Gastrocnemius medialis (tissue), 4 donors: Measurements from ENCODE around the gene GCDH. TPM values are rescaled to one million over a fixed set of nuclear protein-coding genes. Genes with fewer than 3 reads are reported as not detected.

ENCODE experiments used
- ATAC-seq, 2 donors: fragments of 150-250 bp; one replicate each; pipeline ENCODE4 v1.9.1; 2016
- DNase-seq, 2 donors: peaks; one replicate each; pipeline ENCODE4 v3.0.0-alpha.2; 2019
- H3K27ac ChIP-seq, 4 donors: fragments of 200-600 bp; sonication (generic); 1 replicate in 1 of 4; 2 replicates in 3 of 4; pipeline ENCODE4 v1.5.1; 2016 to 2018; ENCODE audit warnings: mild to moderate bottlenecking in 2 of 4, moderate library complexity in 1 of 4
- H3K27me3 ChIP-seq, 3 donors: fragments of 200-600 bp; sonication (generic) in 2 of 3; 1 replicate in 1 of 3; 2 replicates in 2 of 3; pipeline versions ENCODE4 v1.5.1 to v1.6.0; 2016 to 2019; ENCODE audit warnings: mild to moderate bottlenecking in 1 of 3, moderate library complexity in 1 of 3
- H3K36me3 ChIP-seq, 2 donors: fragments of 200-600 bp; sonication (generic) in 1 of 2; one replicate each; pipeline ENCODE4 v1.5.1; 2017 to 2018
- H3K4me1 ChIP-seq, 2 donors: fragments of 200-600 bp; sonication (generic) in 1 of 2; one replicate each; pipeline ENCODE4 v1.5.1; 2016 to 2017; ENCODE audit warnings: mild to moderate bottlenecking in 2 of 2
- H3K4me3 ChIP-seq, 4 donors: fragments of 200-600 bp; sonication (generic) in 3 of 4; 1 replicate in 1 of 4; 2 replicates in 3 of 4; pipeline ENCODE4 v1.5.1; 2016 to 2019; ENCODE audit warnings: mild to moderate bottlenecking in 2 of 4
- H3K9me3 ChIP-seq, 3 donors: fragments of 200-600 bp; sonication (generic) in 2 of 3; 1 replicate in 1 of 3; 2 replicates in 2 of 3; pipeline ENCODE4 v1.5.1; 2016 to 2019
- POLR2A ChIP-seq, 2 donors: fragments of 450-650 bp; IDR thresholded peaks; one replicate each; pipeline ENCODE4 v1.6.1; 2017; ENCODE audit warnings: antibody characterized with exemption in 2 of 2, mild to moderate bottlenecking in 2 of 2, moderate library complexity in 2 of 2
- in situ Hi-C, 4 donors: fragments of 200-750 bp; cut with MboI; loops; one replicate each; pipeline versions ENCODE4 v1.15.0 to v1.8.0; 2017; ENCODE audit warnings: low sequenced_read_pairs in 4 of 4
- intact Hi-C: fragments of 100-400 bp; cut with DNase I; formaldehyde crosslinking; loops from one replicate; pipeline ENCODE4 v1.15.1; 2023; ENCODE audit warnings: low total_unique reads
- total RNA-seq, 4 donors: library from RNA; depleted of rRNA; stranded (reverse); fragments of >200 nt; gene quantifications; one replicate each; pipeline versions ENCODE4 v1.1.0 to v1.2.3, GENCODE V29; 2016
- TF ChIP-seq, protein P1 (sequence below), 5 experiments: fragments of 450-650 bp in 3 of 5; fragments of 200-600 bp in 2 of 5; sonication (generic) in 2 of 5; IDR thresholded peaks in 4 of 5; conservative IDR thresholded peaks in 1 of 5; 1 replicate in 4 of 5; 2 replicates in 1 of 5; pipeline ENCODE4 v1.5.1; 2016 to 2019; ENCODE audit warnings: antibody characterized with exemption in 5 of 5, mild to moderate bottlenecking in 3 of 5, moderate library complexity in 3 of 5

Gene GCDH
- total RNA-seq, 4 donors from 2014 or later, result 35.6 to 83.8 (median 54.1) TPM

DNA sequence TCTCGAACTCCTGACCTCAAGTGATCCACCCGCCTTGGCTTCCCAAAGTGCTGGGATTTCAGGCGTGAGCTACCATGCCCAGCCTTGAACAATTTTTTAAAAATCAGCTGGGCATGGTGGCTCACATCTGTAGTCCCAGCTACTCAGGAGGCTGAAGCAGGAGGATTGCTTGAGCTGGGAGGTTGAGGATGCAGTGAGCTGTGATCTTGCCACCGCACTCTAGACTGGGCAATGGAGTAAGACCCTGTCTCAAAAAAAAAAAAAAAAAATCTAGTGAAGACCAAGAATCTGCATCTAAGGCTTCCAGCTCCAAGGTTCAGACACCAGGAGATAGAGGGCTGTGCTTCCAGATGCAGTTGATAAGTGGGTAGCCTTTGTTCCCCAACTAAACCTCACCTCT, 26.8 kb upstream of the GCDH start:
- Histone ChIP-seq H3K27ac (no peak overlapping the region), H3K9me3 (no peaks in the 10 kb centered on the region), H3K4me3 (no peak overlapping the region), H3K27me3 (peaks cover 7 to 9% (median 9%) of the 10 kb centered on the region in 3 donors), H3K4me1 (peaks cover 0 to 6% of the 10 kb centered on the region in 2 donors), H3K36me3 (no peaks in the 10 kb centered on the region)
- in situ Hi-C loops (no loop called here), intact Hi-C loops (no loop called here)
- ATAC-seq, result no peak
- no peak for DNase-seq
- TF ChIP-seq, protein P1, sequence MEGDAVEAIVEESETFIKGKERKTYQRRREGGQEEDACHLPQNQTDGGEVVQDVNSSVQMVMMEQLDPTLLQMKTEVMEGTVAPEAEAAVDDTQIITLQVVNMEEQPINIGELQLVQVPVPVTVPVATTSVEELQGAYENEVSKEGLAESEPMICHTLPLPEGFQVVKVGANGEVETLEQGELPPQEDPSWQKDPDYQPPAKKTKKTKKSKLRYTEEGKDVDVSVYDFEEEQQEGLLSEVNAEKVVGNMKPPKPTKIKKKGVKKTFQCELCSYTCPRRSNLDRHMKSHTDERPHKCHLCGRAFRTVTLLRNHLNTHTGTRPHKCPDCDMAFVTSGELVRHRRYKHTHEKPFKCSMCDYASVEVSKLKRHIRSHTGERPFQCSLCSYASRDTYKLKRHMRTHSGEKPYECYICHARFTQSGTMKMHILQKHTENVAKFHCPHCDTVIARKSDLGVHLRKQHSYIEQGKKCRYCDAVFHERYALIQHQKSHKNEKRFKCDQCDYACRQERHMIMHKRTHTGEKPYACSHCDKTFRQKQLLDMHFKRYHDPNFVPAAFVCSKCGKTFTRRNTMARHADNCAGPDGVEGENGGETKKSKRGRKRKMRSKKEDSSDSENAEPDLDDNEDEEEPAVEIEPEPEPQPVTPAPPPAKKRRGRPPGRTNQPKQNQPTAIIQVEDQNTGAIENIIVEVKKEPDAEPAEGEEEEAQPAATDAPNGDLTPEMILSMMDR (IDR thresholded peaks at IDR 0.05 in 4 of 5, conservative IDR thresholded peaks at IDR 0.05 in 1 of 5), result no peak
- no peak for TF ChIP-seq POLR2A (IDR thresholded peaks at IDR 0.05)

DNA sequence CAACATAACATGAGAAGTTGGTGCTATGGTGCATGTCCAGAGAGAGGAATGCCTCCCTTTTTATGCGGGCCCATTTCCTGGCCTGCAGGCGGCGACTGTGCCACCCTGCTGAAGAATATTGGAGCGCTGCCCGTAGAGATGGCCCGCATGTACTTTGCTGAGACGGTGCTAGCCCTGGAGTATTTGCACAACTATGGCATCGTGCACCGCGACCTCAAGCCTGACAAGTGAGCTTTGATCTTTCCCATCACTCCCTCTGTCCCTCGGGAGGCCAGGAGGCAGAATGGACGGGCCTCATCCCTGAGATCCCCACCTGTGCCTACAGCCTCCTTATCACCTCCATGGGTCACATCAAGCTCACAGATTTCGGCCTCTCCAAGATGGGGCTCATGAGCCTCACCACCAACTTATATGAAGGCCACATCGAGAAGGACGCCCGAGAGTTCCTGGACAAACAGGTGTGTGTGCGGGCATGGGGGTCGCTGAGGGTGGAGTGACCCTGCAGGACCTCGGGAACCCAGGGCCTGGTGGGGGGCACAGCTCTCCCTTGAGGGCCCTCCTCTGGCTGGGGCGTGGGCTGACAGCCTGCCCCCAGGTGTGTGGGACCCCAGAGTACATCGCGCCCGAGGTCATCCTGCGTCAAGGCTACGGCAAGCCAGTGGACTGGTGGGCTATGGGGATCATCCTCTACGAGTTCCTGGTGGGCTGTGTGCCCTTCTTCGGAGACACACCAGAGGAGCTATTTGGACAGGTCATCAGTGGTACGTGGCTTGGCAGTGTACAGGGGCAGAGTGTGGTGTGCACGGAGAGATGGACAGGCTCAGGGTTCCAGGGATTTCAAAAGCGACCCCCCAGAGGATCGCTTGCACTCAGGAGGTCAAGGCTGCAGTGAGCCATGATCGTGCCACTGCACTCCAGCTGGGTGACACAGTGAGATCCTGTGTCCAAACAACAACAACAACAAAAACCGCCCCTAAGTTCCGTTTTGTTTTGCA, 25.9 kb upstream of the GCDH start:
- Histone ChIP-seq H3K27me3 (peaks cover 7 to 9% (median 9%) of the 10 kb centered on the region in 3 donors), H3K27ac (no peak overlapping the region), H3K9me3 (no peaks in the 10 kb centered on the region), H3K36me3 (no peaks in the 10 kb centered on the region), H3K4me1 (peaks cover 0 to 6% of the 10 kb centered on the region in 2 donors), H3K4me3 (no peak overlapping the region)
- DNase-seq (no peak), ATAC-seq (no peak)
- no peak for TF ChIP-seq POLR2A (IDR thresholded peaks at IDR 0.05)
- TF ChIP-seq, protein P1 (IDR thresholded peaks at IDR 0.05 in 4 of 5, conservative IDR thresholded peaks at IDR 0.05 in 1 of 5), result no peak
- in situ Hi-C loops (no loop called here), intact Hi-C loops (no loop called here)

GRCh38 chr19:12865746-12866415, 25.1 kb upstream of the GCDH start:
- DNase-seq, result no peak
- intact Hi-C loops, result no loop called here
- ATAC-seq, result no peak
- H3K9me3 ChIP-seq, result no peaks in the 10 kb centered on the region
- H3K27ac ChIP-seq, result no peak overlapping the region
- H3K4me1 ChIP-seq, result peaks cover 0 to 6% of the 10 kb centered on the region in 2 donors
- no peaks in the 10 kb centered on the region for H3K36me3 ChIP-seq
- peaks cover 7 to 9% (median 9%) of the 10 kb centered on the region in 3 donors for H3K27me3 ChIP-seq
- in situ Hi-C loops, result no loop called here
- no peak overlapping the region for H3K4me3 ChIP-seq
- no peak for TF ChIP-seq POLR2A (IDR thresholded peaks at IDR 0.05)
- TF ChIP-seq, protein P1 (IDR thresholded peaks at IDR 0.05 in 4 of 5, conservative IDR thresholded peaks at IDR 0.05 in 1 of 5), result no peak

DNA sequence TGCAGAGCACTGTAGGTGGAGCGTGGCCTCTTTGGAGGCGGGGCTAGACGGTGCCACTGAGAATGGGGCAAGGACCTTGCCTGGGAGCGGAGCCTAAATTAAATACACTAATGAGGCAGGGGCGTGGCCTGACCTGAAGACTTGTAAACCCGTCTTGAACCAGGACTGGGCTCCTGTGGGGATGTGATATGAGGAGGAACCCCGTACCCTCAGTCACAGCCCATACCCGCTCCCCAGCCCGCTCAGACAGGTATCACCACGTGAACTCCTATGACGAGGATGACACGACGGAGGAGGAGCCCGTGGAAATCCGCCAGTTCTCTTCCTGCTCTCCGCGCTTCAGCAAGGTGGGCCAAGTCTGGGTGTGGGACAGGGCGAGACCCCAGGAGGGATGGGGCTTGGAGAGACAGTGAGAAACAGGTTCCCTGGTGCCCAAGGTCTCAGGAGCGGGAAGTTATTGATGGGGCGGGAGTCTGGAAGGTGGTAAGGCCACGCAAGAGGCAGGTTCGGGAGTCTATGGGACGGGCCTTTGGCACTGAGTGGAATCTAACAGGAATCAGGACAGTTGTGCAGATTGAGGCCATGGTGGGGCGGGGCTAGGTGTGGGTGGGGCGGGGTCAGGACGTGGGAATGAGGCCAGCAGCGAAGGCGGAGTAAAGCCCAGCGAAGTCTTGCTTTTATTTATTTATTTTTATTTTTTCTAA, 24.4 kb upstream of the GCDH start:
- in situ Hi-C loops (no loop called here), intact Hi-C loops (no loop called here)
- Histone ChIP-seq H3K9me3 (no peaks in the 10 kb centered on the region), H3K4me1 (peaks cover 0 to 6% of the 10 kb centered on the region in 2 donors), H3K27ac (no peak overlapping the region), H3K36me3 (no peaks in the 10 kb centered on the region), H3K4me3 (no peak overlapping the region), H3K27me3 (peaks cover 7 to 9% (median 9%) of the 10 kb centered on the region in 3 donors)
- TF ChIP-seq POLR2A (IDR thresholded peaks at IDR 0.05), result no peak
- TF ChIP-seq, protein P1 (IDR thresholded peaks at IDR 0.05 in 4 of 5, conservative IDR thresholded peaks at IDR 0.05 in 1 of 5), result no peak
- ATAC-seq (no peak), DNase-seq (no peak)
